HEK293T (cell line): ENCODE results near the gene CXCL5.

Source experiments
- CTCF ChIA-PET: fragments of 350-600 bp; formaldehyde crosslinking; extraction: SDS; loops from one replicate; lab custom pipeline; 2021; ENCODE audit warnings: antibody characterized with exemption, inconsistent platforms; lab: Yijun Ruan, JAX
- POLR2A ChIA-PET: fragments of 350-600 bp; formaldehyde crosslinking; extraction: SDS; loops from one replicate; lab custom pipeline; 2020; ENCODE audit warnings: antibody characterized with exemption, inconsistent platforms; lab: Yijun Ruan, JAX
- DNase-seq: peaks from one replicate; pipeline ENCODE4 v3.0.0; 2012; ENCODE audit warnings: mixed read lengths; ENCODE audit errors: extremely low spot score
- ARNT ChIP-seq: fragments of 450-650 bp; IDR thresholded peaks from 2 replicates; pipeline ENCODE4 v1.6.1; 2017; ENCODE audit warnings: mild to moderate bottlenecking
- BHLHE40 ChIP-seq: fragments of 450-650 bp; IDR thresholded peaks from 2 replicates; pipeline ENCODE4 v1.6.1; 2016; ENCODE audit warnings: mild to moderate bottlenecking, moderate library complexity, borderline replicate concordance
- CTBP1 ChIP-seq: fragments of 450-650 bp; IDR thresholded peaks from 2 replicates; pipeline ENCODE4 v1.6.1; 2016; ENCODE audit warnings: borderline replicate concordance
- ELF4 ChIP-seq: fragments of 450-650 bp; IDR thresholded peaks from 2 replicates; pipeline ENCODE4 v1.6.1; 2017; ENCODE audit warnings: antibody characterized with exemption
- FOXA1 ChIP-seq: fragments of 450-650 bp; IDR thresholded peaks from 2 replicates; pipeline ENCODE4 v1.6.1; 2016; ENCODE audit warnings: mild to moderate bottlenecking
- FOXK2 ChIP-seq: fragments of 450-650 bp; IDR thresholded peaks from 2 replicates; pipeline ENCODE4 v1.6.1; 2016; ENCODE audit warnings: mild to moderate bottlenecking
- FOXM1 ChIP-seq: fragments of 450-650 bp; IDR thresholded peaks from 2 replicates; pipeline ENCODE4 v1.6.1; 2017; ENCODE audit warnings: mild to moderate bottlenecking, borderline replicate concordance
- HDGF ChIP-seq: fragments of 450-650 bp; IDR thresholded peaks from 2 replicates; pipeline ENCODE4 v1.6.1; 2017; ENCODE audit warnings: antibody characterized with exemption, borderline replicate concordance
- L3MBTL2 ChIP-seq: fragments of 450-650 bp; conservative IDR thresholded peaks from 2 replicates; pipeline ENCODE4 v1.6.1; 2016; ENCODE audit warnings: mild to moderate bottlenecking
- LEF1 ChIP-seq: fragments of 450-650 bp; IDR thresholded peaks from 2 replicates; pipeline ENCODE4 v1.6.1; 2017; ENCODE audit warnings: mild to moderate bottlenecking, borderline replicate concordance
- NFRKB ChIP-seq: fragments of 450-650 bp; IDR thresholded peaks from 2 replicates; pipeline ENCODE4 v1.6.1; 2016; ENCODE audit warnings: mild to moderate bottlenecking, moderate library complexity
- SP1 ChIP-seq: fragments of 450-650 bp; IDR thresholded peaks from 2 replicates; pipeline ENCODE4 v1.6.1; 2017
- SUZ12 ChIP-seq: fragments of 450-650 bp; IDR thresholded peaks from 2 replicates; pipeline ENCODE4 v1.6.1; 2016; ENCODE audit warnings: mild to moderate bottlenecking
- TARDBP ChIP-seq: fragments of 450-650 bp; IDR thresholded peaks from 2 replicates; pipeline ENCODE4 v1.6.1; 2016
- ZNF384 ChIP-seq: fragments of 450-650 bp; IDR thresholded peaks from 2 replicates; pipeline ENCODE4 v1.6.1; 2016
- TF ChIP-seq, protein P1 (sequence below): fragments of 450-650 bp; IDR thresholded peaks from 2 replicates; pipeline ENCODE4 v1.6.1; 2016

The CXCL5 gene

DNA sequence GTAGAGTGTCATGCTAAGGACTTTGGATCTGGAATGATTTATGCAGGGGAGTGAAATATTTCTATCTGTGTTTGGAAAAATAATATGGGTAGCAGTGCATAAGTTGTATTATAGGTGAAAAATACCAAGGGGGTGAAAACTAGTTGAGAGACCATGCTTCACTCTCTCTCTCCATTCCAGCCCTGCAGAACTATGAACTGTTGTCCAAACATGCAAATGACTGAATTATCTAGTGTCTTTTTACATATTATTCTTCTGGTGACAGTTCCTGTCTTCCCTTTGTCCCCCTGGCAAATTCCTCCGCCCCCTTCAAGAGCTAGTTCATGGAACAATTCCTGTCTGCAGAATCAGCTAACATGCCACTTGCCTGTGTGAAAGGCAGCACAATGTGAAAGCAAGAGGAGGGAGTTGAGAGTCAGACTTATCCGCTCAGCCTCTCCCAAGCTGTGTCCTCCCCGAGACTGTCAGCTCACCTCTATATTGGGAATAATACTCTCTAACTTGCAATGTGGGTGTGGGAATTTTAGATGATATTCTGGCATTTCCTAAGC lies 19.0 kb downstream of the CXCL5 start:
- TF ChIP-seq FOXA1: no peak
- no peak for TF ChIP-seq FOXK2
- TF ChIP-seq ELF4: no peak
- no peak for TF ChIP-seq L3MBTL2
- TF ChIP-seq SUZ12: no peak
- TF ChIP-seq SP1: no peak
- no peak for TF ChIP-seq CTBP1
- TF ChIP-seq ZNF384: no peak
- no peak for TF ChIP-seq LEF1
- TF ChIP-seq NFRKB: no peak
- no peak for TF ChIP-seq TARDBP
- no peak for TF ChIP-seq FOXM1
- no peak for TF ChIP-seq HDGF
- TF ChIP-seq BHLHE40: no peak
- no peak for TF ChIP-seq ARNT
- TF ChIP-seq, protein P1, sequence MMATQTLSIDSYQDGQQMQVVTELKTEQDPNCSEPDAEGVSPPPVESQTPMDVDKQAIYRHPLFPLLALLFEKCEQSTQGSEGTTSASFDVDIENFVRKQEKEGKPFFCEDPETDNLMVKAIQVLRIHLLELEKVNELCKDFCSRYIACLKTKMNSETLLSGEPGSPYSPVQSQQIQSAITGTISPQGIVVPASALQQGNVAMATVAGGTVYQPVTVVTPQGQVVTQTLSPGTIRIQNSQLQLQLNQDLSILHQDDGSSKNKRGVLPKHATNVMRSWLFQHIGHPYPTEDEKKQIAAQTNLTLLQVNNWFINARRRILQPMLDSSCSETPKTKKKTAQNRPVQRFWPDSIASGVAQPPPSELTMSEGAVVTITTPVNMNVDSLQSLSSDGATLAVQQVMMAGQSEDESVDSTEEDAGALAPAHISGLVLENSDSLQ: no peak
- CTCF ChIA-PET: no interaction called here
- POLR2A ChIA-PET: no interaction called here
- no peak for DNase-seq

- DNase-seq: no peak
- TF ChIP-seq NFRKB (no peak), SUZ12 (no peak), LEF1 (no peak), FOXM1 (no peak), L3MBTL2 (no peak), HDGF (no peak), FOXK2 (no peak), FOXA1 (no peak), ZNF384 (no peak)
- TF ChIP-seq, protein P1: no peak
- ChIA-PET POLR2A (no interaction called here), CTCF (no interaction called here)
These were observed 19.6 kb downstream of the CXCL5 start for GRCh38 chr4:73978886-73979285.

DNA sequence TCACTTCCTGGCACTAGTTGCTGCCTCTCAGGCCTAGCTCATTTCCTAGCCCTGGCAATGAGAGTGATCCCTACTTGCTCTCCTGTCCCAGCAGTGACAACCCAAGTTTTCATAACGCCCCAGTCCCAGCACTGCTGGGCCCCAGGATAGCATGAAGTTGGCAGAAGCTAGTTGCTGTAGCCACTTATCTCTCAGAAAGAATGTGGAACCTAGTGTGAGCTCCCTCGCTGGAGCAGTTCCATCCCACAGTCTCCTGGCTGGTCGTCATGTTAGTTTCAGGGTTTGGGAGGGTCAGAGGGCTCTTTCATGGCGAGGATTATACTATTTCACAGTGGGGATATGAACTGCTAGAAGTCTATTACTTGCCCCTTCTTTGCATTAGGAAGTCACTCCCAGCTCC lies 21.8 kb downstream of the CXCL5 start:
- ChIA-PET POLR2A (no interaction called here), CTCF (interaction anchor here (1.2 kb wide), 1 partner anchor 12 kb away, joined by 3 read pairs; no protein-coding TSS in a partner anchor)
- no peak for TF ChIP-seq CTBP1
- no peak for TF ChIP-seq FOXM1
- TF ChIP-seq ZNF384: no peak
- no peak for TF ChIP-seq FOXK2
- no peak for TF ChIP-seq FOXA1
- TF ChIP-seq SP1: no peak
- no peak for TF ChIP-seq ELF4
- TF ChIP-seq LEF1: no peak
- TF ChIP-seq L3MBTL2: no peak
- DNase-seq: no peak

- TF ChIP-seq FOXM1 (no peak), TARDBP (no peak), L3MBTL2 (no peak)
- DNase-seq: no peak
- ChIA-PET POLR2A (no interaction called here), CTCF (interaction anchor here (1.2 kb wide), 1 partner anchor 11 kb away, joined by 3 read pairs; no protein-coding TSS in a partner anchor)
These were observed 22.3 kb downstream of the CXCL5 start for GRCh38 chr4:73976217-73976616.

DNA sequence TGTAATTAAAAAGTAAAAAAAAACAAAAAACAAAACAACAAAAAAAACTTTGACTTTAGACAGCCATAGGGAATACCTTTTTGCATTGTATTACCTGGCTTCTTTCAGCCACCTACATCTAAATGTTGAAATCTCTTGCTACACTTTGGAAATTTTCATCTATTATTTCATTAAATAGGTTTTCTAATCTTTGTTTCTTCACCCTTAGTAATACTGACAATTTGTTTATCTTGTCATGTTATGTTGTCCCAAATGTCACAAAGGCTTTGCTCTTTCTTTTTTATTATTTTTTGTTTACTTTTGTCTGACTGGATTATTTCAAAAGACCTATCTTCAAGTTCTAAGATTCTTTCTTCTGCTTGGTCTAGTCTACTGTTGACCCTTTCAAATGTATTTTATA lies 24.1 kb downstream of the CXCL5 start:
- ChIA-PET CTCF (no interaction called here), POLR2A (no interaction called here)
- no peak for TF ChIP-seq CTBP1
- TF ChIP-seq, protein P1: no peak
- no peak for TF ChIP-seq ARNT
- no peak for TF ChIP-seq FOXM1
- no peak for TF ChIP-seq HDGF
- no peak for TF ChIP-seq SUZ12
- no peak for TF ChIP-seq FOXA1
- TF ChIP-seq LEF1: no peak
- TF ChIP-seq FOXK2: no peak
- no peak for TF ChIP-seq ELF4
- no peak for TF ChIP-seq NFRKB
- no peak for TF ChIP-seq BHLHE40
- no peak for TF ChIP-seq SP1
- no peak for TF ChIP-seq TARDBP
- no peak for TF ChIP-seq ZNF384
- TF ChIP-seq L3MBTL2: no peak
- no peak for DNase-seq

DNA sequence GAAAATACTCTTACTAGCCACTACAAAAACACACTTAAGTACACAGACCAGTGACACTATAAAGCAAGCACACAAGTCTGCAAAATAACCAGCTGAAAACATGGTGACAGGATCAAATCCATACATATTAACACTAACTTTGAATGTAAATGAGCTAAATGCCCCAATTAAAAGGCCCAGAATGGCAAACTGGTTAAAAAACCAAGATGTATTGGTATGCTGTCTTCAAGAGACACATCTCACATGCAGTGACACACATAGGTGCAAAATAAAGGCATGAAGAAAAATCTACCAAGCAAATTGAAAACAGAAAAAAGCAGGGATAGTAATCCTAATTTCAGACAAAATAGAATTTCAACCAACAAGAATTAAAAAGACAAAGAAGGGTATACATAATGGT lies 27.5 kb downstream of the CXCL5 start:
- TF ChIP-seq LEF1 (no peak), SUZ12 (no peak), SP1 (no peak), BHLHE40 (no peak), ARNT (no peak), ZNF384 (no peak), NFRKB (no peak), FOXM1 (no peak), HDGF (no peak), L3MBTL2 (no peak)
- CTCF ChIA-PET: no interaction called here
- POLR2A ChIA-PET: no interaction called here
- no peak for DNase-seq
